Measurements from ENCODE around the gene PSEN2.
"Not testable (repeated sequence)": the region's sequence is repeated elsewhere in the genome, so short reads cannot be mapped to it uniquely, and the experiment has no call there.

PSEN2 gene

DNA sequence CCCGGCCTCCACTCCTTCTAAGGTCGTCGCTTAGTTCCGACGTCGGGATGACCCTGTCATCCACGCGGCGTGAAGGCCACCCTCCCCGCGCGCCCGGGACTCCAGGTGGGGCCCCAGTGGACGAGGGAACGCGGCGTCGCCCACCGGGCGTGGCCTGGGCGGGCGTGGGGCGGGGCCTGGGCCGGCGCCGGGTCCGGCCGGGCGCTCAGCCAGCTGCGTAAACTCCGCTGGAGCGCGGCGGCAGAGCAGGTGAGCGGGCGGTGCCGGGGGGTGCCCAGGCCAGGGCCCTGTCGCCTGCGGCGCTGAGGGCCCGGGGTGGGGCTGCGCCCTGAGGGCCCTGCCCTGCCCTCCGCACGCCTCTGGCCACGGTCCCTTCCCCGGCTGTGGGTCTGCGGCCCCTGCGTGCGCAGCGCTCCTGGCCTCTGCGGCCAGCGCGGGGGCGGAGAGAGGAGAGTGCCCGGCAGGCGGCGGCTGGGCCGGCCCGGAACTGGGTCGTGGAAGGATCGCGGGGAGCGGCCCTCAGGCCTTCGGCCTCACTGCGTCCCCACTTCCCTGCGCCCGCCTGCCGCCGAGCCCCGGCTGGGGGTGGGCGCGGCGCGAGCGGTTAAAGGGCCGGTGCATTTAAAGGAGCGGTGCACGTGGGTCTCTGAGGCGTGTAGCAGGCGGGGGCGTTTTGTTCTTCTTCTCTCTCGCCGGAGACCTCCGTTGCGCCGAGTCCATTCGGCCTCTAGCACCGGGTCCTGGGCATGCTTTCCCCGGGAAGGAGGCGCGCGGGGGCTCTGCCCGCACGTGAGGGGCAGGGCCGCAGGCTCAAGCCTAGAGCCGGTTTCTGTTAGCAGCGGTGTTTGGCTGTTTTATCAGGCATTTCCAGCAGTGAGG lies at the start of gene PSEN2:
PSEN2 (plus strand) TSS at position 216 of the 879 bp plus-strand sequence. CDS start 11,292 bp downstream, outside the sequence.
- DNase-seq: peak; percentile 26

DNA sequence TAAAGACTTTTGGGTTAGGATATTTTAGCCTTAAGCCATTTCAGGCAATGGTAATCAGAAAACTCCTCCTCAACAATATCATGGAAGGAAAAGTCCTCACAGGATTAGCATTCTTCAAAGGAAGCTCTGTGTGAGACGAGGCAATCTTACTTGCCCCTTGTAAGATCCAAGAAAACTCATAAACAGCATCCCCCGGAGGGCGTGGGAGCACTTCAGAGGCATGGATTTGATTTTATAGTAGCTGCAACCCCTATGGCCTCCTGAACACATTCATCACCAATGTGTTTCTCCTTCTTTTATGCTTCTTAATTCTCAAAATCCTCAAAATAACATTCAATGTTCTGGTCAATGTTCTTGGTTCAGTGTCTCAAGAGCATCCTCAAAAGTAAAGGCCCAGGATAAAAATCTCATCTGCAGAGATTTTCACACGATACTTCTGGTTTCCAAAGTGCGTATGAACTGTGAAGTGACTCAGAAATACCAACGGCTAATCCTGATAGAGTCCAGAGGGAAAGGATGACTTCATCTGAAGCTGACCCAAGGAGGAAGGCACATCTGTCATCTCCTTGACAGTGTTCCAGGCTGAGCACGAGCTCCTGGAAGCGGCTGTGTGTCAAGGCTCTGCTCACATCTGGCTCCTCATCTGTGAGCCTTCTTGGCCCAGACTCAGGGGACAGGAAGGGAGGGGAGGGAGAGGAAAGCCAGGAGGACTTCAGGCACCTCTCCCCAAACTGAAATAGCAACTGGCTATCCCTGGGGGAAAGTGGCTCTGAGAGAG lies 49.3 kb upstream of the PSEN2 start:
- DNase-seq: peak; percentile 93

DNA sequence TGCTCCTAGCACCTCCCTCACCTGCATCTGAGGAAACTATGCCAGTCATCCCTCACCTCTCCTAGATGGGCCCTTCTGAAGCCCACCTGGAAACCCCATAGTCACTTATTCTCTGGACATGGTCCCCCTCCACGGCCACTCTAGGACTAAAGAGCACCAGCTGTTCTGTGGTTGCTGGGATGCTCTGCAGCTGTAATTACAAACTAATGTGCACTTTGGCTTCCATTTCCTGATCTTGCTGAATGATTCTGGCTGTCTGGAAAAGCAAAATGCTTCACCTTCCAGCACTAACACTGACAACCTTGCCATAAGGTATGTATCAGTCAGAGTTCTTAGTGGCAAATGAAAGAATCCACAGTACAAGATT lies 48.7 kb upstream of the PSEN2 start:
- DNase-seq: no peak

DNA sequence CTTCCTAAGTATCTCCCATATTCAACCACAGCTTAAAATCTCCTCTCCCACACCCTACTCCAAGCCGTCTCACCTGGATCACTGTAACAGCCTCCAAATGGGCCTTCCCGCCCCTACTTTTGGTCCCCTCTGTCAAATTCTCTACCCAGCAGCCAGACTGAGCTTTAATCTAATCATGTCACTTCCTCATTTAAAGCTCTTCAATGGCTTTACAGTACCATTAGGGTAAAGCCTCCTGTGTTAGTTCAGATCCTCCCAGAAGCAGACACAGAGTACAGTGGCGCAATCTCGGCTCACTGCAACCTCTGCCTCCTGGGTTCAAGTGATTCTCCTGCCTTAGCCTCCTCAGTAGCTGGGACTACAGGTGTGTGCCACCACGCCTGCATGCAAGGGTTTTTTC lies 46.8 kb upstream of the PSEN2 start:
- DNase-seq: no peak

DNA sequence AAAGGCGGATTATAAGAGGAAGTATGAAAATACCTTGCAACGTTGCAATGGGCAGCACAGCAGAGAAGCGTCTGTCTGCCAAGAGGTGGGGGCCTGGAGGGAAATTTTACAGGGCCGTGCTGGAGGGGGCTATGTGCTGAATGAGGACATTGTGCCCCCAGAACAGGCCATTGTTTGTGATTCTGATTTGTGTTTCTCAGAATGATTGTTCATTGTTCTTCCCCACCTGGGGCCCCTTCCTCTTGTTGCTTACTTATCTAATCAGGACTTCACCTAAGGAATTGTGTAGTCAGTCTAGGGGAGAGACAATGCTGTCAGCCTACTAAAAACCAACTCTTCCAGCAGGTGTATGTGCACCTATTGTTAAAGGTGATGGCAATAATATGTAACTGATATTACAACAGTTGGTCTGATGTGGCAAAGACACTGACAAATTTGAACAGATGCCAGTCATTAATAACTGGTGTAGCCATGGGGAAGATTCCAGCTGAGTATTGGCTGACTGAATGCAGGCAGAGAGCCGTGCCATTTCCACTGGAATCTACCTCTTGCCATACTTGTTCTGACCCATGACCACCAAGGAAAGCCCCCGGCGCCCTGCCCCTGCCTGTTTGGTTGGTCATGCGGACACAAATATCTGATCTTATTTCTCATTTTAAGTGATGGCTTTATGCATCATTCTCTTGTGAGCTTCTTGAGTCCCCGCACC lies 45.2 kb upstream of the PSEN2 start:
- no peak for DNase-seq

DNA sequence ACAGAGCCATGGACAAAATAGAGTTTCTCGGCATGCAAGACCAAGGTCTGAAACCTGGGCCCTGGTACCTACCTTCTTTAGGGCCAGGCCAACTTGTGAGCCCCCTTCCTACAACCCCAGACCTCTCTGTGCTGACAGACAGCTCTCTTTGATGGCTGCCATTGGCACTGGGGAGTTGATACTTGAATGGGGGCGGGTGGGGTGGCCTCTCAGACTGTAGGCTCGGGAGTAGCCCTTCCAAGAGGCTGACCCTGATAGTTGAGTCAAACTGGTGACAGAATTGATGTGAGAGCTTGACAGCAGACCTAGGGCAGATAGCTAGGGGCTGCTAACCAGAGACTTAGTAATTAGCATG lies 44.7 kb upstream of the PSEN2 start:
- DNase-seq: no peak

DNA sequence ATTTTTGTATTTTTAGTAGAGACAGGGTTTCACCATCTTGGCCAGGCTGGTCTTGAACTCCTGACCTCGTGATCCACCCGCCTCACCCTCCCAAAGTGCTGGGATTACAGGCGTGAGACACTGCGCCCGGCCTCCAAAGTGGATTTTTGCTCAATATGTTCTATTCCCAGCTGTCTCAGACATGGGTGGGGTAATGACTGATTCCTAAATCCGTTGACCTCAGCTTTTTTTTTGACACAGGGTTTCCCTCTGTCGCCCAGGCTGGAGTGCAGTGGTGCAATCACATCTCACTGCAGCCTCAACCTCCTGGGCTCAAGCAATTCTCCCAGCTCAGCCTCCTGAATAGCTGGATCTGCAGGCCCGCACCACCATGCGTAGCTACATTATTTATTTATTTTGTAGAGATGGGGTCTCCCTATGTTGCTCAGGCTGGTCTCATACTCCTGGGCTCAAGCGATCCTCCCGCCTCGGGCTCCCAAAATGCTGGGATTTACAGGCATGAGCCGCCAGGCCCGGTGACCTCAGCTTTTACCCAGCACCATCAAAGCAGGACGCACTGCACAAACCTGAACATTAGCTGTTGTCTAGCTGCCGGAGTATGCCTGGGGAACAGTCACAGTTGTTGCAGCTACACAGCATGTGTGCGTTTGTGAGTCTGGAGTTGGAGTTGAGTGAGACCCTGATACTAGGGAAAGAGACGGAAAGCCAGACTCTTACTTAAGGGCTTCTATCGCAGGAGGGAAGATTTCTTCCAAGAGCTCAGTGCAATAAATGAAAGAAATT lies 43.7 kb upstream of the PSEN2 start:
- no peak for DNase-seq

DNA sequence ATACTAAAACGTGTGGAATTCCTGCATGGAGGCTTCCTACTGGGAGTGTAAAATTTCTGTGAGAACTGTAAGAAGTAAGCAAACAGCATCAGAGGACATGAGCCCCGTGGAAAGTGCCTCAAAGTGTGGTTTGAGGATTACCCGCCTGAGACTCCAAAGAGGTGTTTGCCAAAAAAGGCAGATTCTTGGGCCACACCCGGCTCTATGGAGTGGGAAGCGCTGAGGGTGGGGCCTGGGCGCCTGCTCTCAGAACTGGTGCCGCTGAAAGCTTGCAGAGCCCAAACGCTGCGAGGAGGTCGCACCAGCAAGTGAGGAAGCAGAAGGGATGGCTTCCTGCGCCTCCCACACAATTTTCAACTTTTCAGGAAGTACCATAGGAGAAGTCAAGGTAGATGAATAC lies 43.0 kb upstream of the PSEN2 start:
- peak; percentile 2 for DNase-seq

DNA sequence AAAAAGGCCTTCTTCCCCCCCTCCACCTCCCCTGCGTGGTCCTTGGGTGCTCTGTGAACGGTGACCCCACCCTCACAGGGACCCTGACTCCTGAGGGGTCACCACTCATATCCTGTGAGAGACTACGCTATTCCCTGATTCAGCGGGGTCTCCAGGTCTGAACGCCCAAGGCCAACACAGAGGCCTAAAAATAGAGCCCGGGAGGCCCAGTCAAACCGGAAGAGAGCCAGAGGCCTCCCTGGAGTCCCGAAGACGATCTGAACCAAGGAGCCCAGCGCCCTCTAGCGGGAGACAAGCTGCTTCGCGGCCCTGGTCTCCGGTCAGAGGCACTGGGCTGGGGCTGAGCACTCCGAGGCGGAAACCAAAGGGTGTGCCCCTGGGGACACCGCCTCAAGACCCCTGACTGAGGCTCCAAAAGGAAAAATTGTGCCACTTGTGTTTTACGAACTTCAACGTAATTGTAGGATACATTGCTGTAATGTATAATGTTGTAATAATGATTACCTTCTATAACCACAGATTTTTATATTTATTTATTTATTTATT lies 42.4 kb upstream of the PSEN2 start:
- peak; percentile 94 for DNase-seq

DNA sequence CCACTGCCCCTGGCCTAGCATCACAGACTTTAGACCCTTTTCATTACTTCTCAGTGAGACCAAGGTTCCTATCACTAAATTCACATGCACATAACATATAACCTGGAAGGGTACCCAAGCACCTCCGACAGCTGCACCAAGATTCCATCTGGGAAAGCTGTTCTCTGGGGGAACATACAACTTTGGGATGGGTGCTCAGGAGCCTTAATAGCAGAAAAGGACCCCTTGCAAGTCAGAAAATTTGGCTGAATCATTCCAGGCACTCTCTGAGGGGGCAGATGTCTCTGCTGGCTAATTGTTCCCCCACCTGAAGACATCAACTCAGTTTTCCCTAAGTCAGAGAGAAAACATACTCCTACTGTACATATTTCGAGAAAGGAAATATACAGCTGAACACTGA lies 41.3 kb upstream of the PSEN2 start:
- DNase-seq: no peak

DNA sequence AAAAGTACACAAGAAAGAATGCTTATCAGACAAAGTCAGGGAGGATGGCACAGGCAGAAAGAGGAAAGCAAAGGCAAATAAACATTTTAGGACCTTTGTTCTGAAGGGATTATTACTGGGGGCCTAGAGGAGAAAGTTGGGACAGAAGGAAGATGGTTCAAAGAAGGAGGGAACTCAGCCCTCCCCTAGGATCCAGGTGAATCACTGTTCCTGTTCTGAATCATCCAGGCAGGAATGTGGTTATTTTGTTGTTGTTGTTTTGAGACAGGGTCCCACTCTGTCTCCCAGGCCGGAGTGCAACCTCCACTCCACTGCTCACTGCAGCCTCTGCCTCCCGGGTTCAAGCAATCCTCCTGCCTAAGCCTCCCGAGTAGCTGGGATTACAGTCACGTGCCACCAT lies 38.5 kb upstream of the PSEN2 start:
- no peak for DNase-seq

DNA sequence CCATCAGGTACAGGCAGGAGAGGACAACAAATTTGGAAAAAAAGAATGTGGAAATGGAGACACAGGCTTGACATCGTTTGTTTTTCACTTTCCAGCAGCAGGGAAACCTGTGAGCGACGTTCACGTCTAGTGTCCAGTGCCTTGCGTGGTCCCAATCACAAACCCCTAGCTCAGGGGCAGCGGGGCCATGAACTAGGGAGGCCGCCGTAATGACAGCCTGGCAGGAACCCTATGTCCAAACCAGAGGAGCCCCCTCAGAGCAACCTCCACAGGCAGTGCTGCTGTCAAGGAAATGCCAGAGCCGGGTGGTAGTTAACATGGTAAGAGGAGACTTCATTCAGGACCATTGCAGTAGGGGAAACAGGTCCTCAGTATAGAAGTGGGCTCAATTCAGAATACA lies 37.8 kb upstream of the PSEN2 start:
- DNase-seq: no peak

DNA sequence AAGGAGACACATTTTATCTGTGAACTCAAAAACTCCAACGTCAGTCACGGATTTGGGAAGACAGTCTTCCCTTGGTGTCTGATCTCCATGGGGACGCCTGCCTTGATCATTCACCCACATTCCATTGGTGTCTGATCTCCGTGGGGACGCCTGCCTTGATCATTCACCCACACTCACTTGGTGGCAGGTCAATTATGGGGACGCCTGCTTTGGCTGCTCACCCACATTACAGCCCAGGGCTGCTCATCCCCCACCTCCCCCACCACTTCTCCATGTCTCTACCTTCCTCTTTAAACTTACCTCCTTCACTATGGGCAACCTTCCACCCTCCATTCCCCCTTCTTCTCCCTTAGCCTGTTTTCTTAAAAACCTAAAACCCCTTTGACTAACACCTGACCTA lies 36.2 kb upstream of the PSEN2 start:
- DNase-seq: not testable (repeated sequence)

DNA sequence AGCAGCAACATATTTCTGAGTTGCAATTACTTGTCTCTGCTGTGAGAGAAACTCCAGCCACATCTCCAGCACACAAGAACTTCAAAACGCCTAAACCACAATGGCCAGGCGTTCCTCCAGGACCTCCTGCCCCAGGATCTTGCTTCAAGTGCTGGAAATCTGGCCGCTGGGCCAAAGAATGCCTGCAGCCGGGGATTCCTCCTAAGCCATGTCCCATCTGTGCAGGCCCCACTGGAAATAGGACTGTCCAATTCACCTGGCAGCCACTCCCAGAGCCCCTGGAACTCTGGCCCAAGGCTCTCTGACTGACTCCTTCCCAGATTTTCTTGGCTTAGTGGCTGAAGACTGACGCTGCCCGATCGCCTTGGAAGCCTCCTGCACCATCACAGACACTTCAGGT lies 35.0 kb upstream of the PSEN2 start:
- DNase-seq: not testable (repeated sequence)

DNA sequence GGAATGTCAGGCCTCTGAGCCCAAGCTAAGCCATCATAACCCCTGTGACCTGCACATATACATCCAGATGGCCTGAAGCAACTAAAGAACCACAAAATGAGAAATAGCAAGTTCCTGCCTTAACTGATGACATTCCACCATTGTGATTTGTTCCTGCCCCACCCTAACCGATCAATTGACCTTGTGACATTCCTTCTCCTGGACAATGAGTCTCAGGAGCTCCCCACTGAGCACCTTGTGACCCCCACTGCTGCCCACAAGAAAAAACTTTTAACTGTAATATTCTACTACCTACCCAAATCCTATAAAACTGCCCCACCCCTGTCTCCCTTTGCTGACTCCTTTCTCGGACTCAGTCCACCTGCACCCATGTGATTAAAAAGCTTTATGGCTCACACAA lies 32.5 kb upstream of the PSEN2 start:
- not testable (repeated sequence) for DNase-seq

DNA sequence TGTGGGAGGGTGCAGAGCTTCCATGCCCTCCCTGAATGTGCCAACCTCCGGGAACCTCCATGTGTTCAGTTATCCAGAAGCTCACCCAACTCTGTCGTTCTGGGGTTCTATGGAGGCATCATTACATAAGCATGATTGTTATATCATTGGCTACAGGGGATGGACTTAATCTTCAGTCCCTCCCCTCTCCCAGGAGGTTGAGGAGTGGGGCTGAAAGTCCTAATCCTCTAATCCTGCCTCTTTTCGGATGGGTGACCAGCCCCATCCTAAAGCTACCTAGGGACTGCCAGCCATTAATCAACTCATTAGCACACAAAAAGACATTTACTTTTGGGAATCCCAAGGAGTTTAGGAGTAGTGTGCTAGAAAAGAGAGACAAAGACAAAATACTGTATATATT lies 32.0 kb upstream of the PSEN2 start:
- DNase-seq: no peak

DNA sequence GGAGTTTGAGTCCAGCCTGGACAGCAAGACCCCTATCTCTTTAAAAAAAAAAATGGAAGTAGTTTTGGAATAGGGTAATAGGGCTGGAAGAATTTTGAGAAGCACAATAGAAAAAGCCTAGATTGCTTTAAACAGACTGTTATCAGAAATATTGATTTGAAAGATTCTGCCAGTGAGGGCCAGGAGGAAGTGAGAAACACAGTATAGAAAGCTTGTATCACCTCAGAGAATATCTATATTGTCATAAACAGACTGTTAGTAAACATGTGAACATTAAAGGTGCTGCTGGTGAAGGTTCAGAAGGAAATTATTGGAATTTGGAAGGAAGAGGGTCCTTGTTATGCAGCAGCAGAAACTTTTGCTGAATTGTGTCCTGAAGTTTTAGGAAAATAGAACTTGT lies 24.8 kb upstream of the PSEN2 start:
- DNase-seq: no peak

DNA sequence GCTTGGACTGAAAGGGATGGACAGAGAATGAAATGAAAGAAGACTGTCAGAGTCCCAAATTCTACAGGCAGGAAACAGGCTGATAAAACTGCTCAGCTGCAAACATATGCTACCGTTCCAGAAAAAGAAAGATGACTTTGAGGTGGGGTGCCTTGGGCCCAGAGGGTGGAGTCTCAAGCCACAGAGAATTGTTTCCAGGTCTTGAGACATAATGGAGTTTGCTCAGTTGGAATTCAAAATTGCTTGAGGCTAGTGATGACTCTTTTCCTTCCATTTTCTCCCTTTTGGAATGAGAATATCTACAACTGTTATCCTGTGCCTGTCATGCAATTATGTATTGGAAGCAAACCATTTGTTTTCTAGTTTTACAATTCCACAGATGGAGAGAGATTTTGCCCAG lies 23.6 kb upstream of the PSEN2 start:
- no peak for DNase-seq

DNA sequence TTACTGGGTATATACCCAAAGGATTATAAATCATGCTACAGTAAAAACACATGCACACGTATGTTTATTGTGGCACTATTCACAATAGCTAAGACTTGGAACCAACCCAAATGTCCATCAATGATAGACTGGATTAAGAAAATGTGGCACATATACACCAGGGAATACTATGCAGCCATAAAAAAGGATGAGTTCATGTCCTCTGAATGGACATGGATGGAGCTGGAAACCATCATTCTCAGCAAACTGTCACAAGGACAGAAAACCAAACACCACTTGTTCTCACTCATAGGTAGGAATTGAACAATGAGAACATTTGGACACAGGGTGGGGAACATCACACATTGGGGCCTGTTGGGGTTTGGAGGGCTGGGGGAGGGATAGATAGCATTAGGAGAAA lies 15.9 kb upstream of the PSEN2 start:
- DNase-seq: not testable (repeated sequence)

DNA sequence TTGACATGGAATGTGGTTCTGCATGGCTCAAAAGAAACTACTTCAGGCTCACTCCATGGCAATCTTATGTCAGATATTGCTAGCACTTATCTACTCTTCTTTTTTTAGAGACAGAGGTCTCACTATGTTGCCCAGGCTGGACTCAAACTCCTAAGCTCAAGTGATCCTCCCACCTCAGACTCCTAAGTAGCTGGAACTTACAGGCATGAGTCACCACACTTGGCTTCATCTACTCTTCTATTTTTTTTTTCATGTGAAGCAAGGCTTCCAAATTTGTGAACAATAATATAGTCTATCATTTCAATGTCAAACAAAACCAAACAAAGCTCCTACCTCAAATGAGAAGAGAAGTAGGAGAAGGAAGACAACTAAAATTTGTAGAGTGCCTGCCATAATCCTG lies 7.5 kb upstream of the PSEN2 start:
- peak; percentile 53 for DNase-seq

DNA sequence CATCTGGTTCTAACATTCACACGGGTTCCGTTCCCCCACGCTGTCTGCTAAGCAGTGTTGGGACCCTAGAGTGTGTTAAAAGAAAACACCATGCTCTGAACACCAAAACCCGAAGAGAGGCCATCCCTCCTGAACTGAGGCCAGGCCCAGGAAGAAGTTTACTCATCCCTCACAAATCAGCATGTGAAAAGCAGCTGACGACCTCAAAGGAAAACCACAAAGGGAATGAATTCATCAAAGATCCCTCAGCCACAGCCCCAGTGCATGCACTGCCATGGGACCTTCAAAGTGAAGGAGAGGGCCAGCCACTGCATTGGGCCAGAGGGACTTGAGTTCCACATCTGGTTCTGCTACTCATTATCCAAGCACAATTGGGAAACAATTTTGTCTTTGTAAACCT lies 7.0 kb upstream of the PSEN2 start:
- peak; percentile 76 for DNase-seq

DNA sequence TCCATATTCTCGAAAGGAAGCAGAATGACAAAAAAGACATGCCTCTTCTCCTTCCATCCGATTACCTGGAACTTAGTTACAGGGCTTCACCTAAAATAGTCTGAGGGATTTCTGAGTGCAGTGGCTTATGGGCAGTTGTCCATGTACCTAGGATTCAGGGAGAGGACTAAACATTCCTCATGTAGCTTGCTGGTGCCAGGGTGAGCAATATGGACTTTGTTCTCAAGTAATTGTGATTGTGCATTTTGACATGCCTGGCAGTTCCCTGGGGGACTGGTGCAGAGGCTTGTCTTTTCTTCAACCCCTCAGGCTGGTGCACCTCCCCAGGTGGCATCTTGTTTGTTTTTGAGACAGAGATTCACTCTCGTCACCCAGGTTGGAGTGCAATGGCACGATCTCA lies 6.1 kb upstream of the PSEN2 start:
- no peak for DNase-seq

DNA sequence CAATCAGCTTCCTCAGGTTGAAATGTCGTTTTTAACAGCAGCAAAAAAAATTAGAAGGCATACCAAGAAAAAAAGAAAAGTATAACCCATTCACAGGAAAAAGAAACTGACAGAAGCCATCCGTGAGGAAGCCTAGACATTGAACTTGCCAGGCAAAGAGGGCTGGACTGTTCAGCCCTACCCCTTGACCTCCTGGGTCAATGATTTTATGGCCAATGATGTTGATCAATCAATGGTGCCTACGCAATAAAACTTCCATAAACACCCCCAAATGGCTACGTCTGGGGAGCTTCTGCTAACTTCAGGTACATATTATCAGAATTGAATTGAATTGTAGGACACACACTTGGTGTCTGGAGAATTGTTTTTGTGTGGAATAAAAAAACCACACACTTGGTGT lies 4.8 kb upstream of the PSEN2 start:
- DNase-seq: no peak

Data from fibroblast of skin of right biceps (primary cell).